Measurements from ENCODE around the gene BRCA1. TPM values are rescaled to one million over a fixed set of nuclear protein-coding genes. Genes with fewer than 3 reads are reported as not detected.

BRCA1 gene
- total RNA-seq, 1 experiment from 2014 or later: 65.3 TPM

DNA sequence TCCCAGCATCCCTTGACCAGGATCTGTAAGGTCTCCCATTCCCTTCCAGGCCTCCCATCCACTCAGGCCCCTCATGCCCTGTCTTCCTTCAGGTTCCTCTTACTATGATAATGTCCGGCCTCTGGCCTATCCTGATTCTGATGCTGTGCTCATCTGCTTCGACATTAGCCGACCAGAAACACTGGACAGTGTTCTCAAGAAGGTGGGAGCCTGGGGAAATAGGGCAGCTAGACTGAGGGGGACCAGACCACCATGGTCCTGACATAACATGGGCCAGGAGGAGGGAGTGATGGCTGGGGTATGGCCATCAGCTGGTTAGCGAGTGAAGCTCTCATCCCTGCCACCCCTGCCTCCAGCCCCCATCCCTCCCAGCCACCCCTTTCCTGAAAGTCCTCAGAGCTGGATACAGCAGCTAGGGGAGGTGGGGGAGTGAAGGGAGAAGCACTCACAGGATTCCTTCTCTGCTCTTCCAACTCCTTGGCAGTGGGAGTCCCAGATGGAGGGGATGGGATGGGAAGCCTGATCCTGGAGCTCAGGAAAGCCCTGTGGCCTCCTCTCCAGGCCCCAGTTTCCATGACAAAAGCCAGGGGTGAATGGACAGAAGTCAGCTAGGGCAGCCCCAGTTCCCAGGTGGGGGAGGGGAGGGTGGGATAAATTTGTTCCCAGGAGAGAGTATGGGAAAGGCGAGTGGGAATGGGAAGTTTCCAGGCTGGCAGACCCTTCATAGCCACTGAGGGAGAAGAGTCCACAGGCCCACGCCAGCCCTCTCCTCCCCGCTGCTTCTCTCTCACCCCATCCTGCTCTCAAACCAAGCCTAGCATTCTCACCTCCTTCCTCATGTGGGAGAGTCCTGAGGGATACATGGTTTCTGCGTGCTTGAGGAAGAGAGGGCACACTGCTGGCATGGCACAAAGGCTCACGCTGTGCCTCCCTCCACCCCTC, 97.8 kb downstream of the BRCA1 start:
- peaks cover 5% of the 10 kb centered on the region; the same call in 1 of the 2 replicates for H3K27me3 ChIP-seq
- no peaks in the 10 kb centered on the region for H3K36me3 ChIP-seq
- H3K4me3 ChIP-seq: no peak overlapping the region
- no peak for DNase-seq
- peaks cover 9% of the 10 kb centered on the region for H3K4me1 ChIP-seq
- no peak overlapping the region for H3K27ac ChIP-seq
- H3K9me3 ChIP-seq (replicated peaks): no peaks in the 10 kb centered on the region

DNA sequence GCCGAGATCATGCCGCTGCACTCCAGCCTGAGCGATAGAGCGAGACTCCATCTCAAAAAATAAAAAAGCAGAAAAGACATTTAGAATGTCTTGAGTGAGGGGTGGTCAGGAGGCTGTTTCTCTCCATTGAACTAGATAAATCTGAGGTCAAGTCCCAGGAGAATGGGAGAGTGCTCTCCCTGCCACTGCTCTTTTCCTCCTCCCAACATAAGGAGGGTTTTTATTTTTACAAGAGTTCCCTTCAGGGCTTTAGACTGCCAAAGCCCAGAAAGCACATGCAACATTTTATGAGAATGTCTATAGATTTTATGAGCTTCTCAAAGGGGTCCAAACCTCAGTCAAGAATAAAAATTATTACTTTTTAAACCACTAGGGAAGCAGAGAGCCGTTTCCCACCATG, 98.6 kb downstream of the BRCA1 start:
- H3K9me3 ChIP-seq (replicated peaks): no peaks in the 10 kb centered on the region
- peaks cover 5% of the 10 kb centered on the region; the same call in 1 of the 2 replicates for H3K27me3 ChIP-seq
- no peak overlapping the region for H3K4me3 ChIP-seq
- H3K4me1 ChIP-seq: peaks cover 9% of the 10 kb centered on the region
- H3K27ac ChIP-seq: no peak overlapping the region
- no peaks in the 10 kb centered on the region for H3K36me3 ChIP-seq
- no peak for DNase-seq

DNA sequence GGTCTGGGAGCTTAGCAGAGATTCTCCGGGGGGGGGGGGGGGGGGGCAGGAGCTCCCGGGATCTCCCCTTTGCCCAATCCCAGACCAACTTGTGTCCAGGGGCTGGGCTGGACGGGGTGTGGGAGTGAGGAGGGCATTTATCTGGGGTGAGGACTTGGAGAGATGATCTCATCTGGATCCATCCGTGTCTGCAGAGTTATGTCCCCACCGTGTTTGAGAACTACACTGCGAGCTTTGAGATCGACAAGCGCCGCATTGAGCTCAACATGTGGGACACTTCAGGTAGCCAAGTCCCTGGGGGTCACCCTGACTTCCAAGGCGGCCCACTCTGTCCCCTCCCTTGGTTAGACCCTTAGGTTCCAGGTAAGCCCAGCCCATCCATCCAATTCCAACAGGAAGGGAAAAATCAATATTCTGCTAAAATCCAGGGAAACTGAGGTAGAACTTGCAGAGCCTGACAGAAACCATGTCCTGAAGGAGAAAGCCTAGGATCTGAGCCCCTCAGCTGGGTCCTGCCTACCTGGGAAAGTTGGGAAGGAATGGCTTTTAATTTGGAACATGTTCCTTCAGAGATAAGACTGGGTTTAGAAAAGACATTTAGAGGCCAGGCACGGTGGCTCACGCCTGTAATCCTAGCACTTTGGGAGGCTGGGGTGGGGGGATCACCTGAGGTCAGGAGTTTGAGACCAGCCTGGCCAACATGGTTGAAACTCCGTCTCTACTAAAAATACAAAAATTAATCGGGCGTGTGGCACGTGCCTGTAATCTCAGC, 99.2 kb downstream of the BRCA1 start:
- no peak for DNase-seq
- Histone ChIP-seq H3K27me3 (peaks cover 5% of the 10 kb centered on the region; the same call in 1 of the 2 replicates), H3K27ac (no peak overlapping the region), H3K36me3 (no peaks in the 10 kb centered on the region), H3K9me3 (replicated peaks) (no peaks in the 10 kb centered on the region), H3K4me3 (no peak overlapping the region), H3K4me1 (peaks cover 9% of the 10 kb centered on the region)

DNA sequence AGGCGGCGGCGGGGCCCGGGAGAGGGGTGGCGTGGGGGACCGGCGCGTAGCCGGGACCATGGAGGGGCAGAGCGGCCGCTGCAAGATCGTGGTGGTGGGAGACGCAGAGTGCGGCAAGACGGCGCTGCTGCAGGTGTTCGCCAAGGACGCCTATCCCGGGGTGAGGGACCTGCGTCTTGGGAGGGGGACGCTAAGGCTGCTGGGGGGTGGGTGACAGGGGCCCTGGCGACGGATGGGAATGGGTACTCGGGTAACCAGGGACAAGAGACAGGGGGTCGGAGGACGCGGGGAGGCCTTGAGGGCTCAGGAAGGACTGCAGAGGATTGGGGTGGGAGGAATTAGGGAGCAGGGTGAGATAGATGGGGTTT, 99.9 kb downstream of the BRCA1 start:
- Histone ChIP-seq H3K4me1 (peaks cover 9% of the 10 kb centered on the region), H3K4me3 (peak overlapping the region; percentile 59), H3K36me3 (no peaks in the 10 kb centered on the region), H3K9me3 (replicated peaks) (no peaks in the 10 kb centered on the region), H3K27ac (no peak overlapping the region), H3K27me3 (peaks cover 5% of the 10 kb centered on the region; the same call in 1 of the 2 replicates)
- DNase-seq: no peak

DNA sequence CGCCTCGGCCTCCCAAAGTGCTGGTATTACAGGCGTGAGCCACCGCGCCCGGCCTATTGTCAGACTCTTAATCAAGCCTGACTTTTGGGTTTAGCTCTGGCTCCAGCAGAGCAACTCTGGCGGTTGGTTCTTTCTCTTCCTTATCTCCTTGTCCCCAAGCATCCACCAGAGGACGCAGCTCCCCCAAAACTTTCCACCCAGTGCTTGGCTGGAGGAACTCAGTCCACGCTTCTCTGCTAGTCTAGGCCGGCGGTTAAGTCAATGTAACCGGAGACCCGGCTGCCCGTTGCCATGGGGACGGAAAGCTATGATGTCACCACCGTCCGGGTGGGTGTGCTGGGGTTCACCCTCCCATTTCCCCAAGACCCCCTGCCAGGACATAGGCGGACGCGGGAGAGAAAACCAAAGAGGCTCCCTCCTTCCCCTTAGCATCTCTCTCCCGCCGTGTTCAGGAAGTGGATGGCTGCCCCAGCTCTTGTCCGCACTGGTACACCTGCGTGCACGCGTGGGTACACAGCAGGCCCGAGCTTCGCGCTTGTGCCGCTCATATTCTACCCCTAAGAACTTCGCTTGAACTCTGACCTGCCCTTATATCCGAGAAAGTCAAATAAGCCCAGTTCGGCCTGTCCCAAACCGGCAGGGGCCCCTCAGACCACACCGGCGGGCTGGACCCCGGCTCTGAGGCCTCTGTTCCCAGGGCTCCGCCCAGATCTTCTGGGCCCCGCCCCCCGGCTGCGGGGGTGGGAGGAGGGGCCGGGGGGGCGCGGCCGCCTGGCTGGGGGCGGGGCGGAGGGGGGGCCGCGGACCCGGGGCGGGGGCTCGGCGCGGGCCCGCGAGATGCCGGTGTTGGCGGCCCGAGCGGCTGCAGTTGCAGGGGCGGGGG, 100.5 kb downstream of the BRCA1 start, which contains the start of gene RND2:
TSS of gene RND2 (plus strand) at position 825 of the 883 bp plus-strand sequence. CDS start 117 bp downstream, outside the sequence.
- H3K36me3 ChIP-seq: no peaks in the 10 kb centered on the region
- peak; percentile 98 to 99 for DNase-seq
- H3K27me3 ChIP-seq: peaks cover 5% of the 10 kb centered on the region; the same call in 1 of the 2 replicates
- H3K4me1 ChIP-seq: peaks cover 5% of the 10 kb centered on the region
- peak within 1 kb of the TSS; percentile 59 for H3K4me3 ChIP-seq
- H3K9me3 ChIP-seq (replicated peaks): no peaks in the 10 kb centered on the region
- H3K27ac ChIP-seq: no peak within 1 kb of the TSS

DNA sequence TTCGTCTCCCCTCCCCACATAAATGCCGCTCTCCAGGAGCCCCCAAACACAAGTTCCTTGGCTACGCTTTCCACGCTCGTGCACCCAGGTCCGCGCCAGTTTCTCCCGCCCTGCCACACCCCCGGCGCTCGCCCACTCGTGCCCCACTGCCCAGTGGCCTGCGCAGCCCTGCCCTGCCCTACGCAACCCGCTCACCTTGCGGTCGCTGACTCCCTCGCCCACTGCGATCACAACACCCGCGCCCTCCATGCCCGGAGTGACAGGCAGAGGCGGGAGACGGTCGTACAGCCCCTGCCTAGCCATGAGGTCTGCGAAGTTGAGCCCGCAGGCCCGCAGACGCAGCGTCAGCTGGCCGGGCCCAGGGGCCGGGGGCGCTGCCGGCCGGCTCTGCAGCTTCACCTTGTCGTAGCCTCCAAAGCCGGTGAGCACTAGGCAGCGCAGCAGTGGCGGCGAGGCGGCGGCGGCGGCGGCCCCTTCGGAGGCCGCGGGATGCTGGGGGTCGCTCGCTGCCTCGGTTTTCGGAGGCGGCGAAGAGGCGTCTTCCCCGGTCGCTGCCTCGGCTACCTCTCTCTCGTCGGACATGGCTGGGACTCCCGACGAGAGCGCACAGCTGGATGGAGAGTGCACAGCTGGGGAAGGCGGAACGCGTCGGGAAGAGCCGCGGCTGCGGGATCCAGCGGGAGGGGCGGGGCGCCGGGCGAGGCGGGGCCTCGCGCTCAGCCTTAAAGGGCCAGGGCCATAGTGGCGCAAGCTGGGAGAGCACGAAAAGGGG, 103.2 kb downstream of the BRCA1 start, which contains the start of gene VAT1:
TSS of gene VAT1 (minus strand) at position 645 of the 772 bp plus-strand sequence. CDS start at position 582, 63 bp downstream.
- H3K27ac ChIP-seq: peak within 1 kb of the TSS; percentile 45
- peak; percentile 82 to 90 for DNase-seq
- H3K4me3 ChIP-seq: peak within 1 kb of the TSS; percentile 70

DNA sequence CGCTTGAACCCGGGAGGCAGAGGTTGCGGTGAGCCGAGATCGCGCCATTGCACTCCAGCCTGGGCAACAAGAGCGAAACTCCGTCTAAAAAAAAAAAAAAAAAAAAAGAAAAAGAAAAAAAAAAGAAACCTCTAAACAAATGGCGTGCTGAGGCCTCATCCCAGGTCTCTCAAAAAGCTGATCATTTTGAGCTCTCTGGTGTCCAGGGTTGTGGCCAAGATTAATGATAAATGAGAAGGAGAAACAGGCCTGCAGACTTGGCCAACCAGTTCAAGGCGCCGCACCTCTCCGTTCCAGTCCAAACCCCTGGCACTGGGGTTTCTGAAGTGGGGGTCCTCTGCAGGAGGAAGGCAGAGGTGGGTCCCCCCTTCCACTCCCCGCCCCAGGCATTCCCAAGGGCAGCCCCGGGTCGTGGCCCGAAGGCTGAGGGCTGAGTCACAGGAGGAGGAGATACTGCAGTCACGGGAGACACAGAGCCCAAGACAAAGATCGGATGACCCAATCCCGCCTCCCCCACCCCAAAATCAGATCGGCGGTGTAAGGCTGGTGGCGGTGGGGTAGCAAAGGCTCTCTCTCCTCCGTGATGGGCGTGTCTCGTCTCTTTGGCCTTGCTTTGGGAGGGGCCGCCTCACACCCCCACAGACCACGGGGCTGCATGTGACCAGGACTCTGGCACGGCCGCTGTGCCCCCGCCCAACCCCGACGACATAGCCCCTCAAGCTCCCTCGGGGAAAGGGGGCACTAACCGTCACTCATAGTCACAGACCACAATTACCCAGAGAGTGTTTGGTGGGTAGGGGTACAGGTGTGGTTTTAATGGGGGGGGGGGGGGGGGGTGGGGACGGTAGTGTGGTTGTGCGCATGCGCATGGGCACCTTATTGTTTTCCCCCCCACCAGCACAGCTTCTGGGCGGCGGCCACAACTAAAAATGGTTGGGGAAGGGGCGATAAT, 104.1 kb downstream of the BRCA1 start:
- Histone ChIP-seq H3K36me3 (no peaks in the 10 kb centered on the region; the same call in 1 of the 2 replicates), H3K9me3 (replicated peaks) (no peaks in the 10 kb centered on the region), H3K4me1 (no peaks in the 10 kb centered on the region), H3K27me3 (no peaks in the 10 kb centered on the region), H3K27ac (peak overlapping the region; percentile 45), H3K4me3 (peak overlapping the region; percentile 70)
- peak; percentile 46 to 51 for DNase-seq

More for the DNA sequence above, 103.2 kb downstream of the BRCA1 start, which contains the start of gene VAT1:
- Histone ChIP-seq H3K27me3 (no peaks in the 10 kb centered on the region), H3K4me1 (no peaks in the 10 kb centered on the region), H3K9me3 (replicated peaks) (no peaks in the 10 kb centered on the region), H3K36me3 (no peaks in the 10 kb centered on the region; the same call in 1 of the 2 replicates)

DNA sequence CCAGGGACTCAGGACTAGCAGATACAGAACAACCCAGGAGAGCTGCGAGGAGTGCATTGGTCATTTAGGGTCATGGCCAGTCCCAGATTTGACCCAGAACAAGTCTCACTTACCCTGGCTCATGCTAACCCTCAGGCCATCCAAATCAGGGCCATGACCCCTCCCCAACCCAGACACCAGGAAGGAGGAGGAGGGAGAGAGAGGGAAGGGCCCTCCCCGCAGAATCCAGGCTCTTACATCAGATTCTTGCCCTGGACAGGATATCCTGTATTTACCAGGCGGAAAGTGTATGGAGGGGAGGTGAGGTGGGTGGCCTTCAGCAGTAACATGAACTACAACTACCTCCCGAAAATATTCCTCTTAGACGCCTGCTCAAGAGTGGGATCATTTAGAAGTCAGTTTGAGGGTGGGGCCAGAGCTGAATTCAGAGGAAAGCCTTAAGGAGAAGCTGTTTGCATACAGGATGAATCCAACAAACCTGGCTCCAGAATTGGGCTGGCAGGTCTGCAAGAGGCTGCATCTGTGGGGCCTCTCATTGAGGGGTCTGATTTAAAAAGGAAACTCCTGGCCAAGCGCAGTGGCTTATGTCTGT, 105.0 kb downstream of the BRCA1 start:
- Histone ChIP-seq H3K4me3 (no peak overlapping the region), H3K36me3 (no peaks in the 10 kb centered on the region; the same call in 1 of the 2 replicates), H3K9me3 (replicated peaks) (no peaks in the 10 kb centered on the region), H3K27me3 (no peaks in the 10 kb centered on the region), H3K4me1 (no peaks in the 10 kb centered on the region), H3K27ac (no peak overlapping the region)
- no peak for DNase-seq

DNA sequence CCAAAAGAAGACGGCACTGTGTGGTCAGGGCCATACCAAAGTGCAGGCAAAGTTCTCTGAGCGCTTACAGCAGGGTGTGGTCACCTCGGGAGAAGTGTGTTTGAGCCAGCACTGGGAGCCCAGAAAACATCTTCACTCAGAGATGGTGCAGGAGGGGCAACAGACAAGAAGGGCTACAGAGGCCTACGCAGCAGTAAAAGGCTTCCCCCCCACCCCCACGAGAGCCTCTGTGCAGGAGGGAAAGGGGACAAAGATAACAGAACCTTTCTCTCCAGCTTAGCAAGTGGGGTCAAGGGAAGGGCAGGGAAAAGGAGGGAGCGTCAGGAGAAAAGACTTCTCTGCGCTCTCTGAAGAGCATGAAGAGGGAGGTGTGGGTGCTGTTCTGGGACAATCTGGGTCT, 105.7 kb downstream of the BRCA1 start:
- Histone ChIP-seq H3K4me1 (no peaks in the 10 kb centered on the region), H3K9me3 (replicated peaks) (no peaks in the 10 kb centered on the region), H3K36me3 (no peaks in the 10 kb centered on the region; the same call in 1 of the 2 replicates), H3K27ac (no peak overlapping the region), H3K27me3 (no peaks in the 10 kb centered on the region), H3K4me3 (no peak overlapping the region)
- DNase-seq: no peak

DNA sequence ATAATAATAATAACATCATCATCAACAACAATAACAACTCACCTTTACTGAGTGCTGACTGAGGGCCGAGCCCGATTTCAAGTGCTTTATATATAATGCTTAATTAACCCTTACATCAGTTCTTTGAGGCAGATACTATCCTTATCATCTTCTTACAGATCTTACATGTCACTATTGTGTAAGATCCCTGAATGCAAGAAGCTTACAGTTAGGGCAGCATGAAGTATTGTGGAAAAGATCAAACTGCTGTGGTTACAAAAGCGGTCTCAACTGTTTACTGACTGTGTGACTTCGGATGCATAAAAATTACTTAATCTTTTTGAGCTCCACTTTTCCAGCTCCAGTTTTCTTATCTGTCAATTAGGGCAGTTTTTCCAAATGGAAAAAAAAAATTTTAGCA, 106.2 kb downstream of the BRCA1 start:
- H3K27ac ChIP-seq: no peak overlapping the region
- no peaks in the 10 kb centered on the region for H3K4me1 ChIP-seq
- no peaks in the 10 kb centered on the region for H3K9me3 ChIP-seq (replicated peaks)
- H3K36me3 ChIP-seq: no peaks in the 10 kb centered on the region; the same call in 1 of the 2 replicates
- DNase-seq: no peak
- H3K4me3 ChIP-seq: no peak overlapping the region
- H3K27me3 ChIP-seq: no peaks in the 10 kb centered on the region

DNA sequence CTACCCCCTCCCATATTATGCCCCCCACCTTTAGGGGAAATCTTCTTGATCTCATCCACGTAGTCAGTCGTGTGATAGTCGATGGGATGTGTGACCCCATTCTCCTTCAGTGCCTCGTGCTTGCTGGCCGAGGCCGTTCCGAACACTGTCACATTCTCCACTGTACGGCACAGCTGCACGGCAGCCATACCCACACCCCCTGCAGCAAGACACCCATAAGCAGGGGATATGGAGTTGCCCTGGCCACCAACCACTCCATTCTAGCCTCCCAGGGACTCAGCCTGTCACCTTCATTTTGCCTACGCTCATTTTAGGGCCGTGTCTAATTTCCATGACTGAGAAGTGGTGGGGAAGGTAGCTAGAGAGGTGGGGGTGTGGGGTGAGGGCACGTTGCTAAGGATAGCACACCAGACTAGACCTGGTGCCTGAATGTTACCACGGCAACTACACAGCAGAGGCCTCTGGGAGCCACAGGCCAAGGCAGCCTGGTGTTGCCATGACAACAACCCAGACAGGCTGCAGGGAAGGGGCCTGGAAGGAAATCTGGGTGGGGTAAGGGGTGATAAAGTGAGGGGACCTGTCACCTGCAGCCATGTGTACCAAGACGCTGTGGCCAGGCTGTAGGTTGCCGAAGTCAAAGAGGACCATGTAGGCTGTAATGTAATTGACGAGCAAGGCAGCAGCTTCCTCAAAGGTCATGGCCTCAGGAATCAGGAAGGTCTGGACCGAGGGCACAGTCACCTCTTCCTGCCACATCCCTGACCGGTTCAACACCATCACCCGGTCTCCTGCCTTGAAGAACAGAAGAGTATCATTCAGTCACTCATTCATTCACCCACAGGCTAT, 106.9 kb downstream of the BRCA1 start:
- no peaks in the 10 kb centered on the region; the same call in 1 of the 2 replicates for H3K36me3 ChIP-seq
- peak in 1 of 2 experiments; percentile 31 for DNase-seq
- H3K27ac ChIP-seq: no peak overlapping the region
- H3K27me3 ChIP-seq: no peaks in the 10 kb centered on the region
- no peak overlapping the region for H3K4me3 ChIP-seq
- no peaks in the 10 kb centered on the region for H3K9me3 ChIP-seq (replicated peaks)
- H3K4me1 ChIP-seq: no peaks in the 10 kb centered on the region

All from SJCRH30 (cell line).